ENCODE data around the gene TAF1B.

Gene TAF1B

DNA sequence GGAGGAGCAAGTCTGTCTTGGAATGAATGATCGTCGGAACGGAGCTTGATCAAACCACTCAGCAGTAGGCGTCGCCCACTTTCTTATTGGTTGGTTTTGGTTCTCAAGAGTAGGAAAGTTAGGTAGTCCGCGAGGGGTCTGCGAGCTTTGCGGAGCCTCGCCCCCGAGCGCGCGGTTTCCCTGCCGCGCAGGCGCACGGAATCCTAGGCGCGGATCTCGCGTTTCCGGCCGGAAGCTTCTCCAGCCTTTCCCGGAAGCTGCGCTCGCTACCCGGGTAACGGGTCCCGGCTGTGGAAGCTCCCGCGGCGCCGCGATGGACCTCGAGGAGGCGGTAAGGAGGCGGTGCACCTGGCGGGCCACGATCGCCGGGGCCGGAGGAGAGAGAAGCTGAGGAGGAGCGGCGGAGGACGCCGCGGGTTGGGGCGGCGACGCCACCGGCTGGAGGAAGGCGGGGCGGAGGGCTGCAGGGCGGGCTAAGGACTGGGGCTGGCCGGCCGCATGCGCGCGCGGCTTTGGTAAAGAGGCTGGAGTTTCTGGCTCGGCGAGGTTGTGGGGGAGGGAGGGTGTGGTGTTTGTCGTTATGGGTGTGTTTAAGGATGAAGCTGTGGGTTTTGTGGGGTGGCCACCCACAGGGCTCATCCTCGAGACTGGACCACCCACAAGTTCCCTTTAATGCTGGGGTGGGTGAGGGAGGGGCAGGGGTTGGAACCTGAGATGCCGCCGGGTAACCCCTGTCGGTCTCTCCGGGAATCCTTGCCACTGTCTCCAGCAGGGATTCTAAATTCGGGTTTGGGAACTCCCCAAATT, at the start of gene TAF1B:
Gene TAF1B, plus strand, starts transcription at position 246 of the 807 bp plus-strand sequence. Its CDS starts 68 bp downstream, at position 314.
- WGBS (ENCODE audit: insufficient coverage, insufficient read length) = no CpG with 5 or more reads among the region's 70 CpGs
- H3K4me3 ChIP-seq (ENCODE audit: low read length) = peak within 1 kb of the TSS; percentile 86
- H3K36me3 ChIP-seq (ENCODE audit: control insufficient read depth, insufficient read depth, low read length) = peaks cover 10% of the 10 kb centered on the region; the same call in 1 of the 2 replicates
- no peak within 1 kb of the TSS for H3K27ac ChIP-seq (ENCODE audit: low read length)
- H3K9me3 ChIP-seq (ENCODE audit: control insufficient read depth, insufficient read depth, low read length) = no peaks in the 10 kb centered on the region
- H3K27me3 ChIP-seq (ENCODE audit: control insufficient read depth, insufficient read depth, low read length) = no peaks in the 10 kb centered on the region
- no peaks in the 10 kb centered on the region for H3K4me1 ChIP-seq (ENCODE audit: control insufficient read depth, insufficient read depth, low read length)
- peak; percentile 89 for DNase-seq (ENCODE audit: low read depth, low spot score)

DNA sequence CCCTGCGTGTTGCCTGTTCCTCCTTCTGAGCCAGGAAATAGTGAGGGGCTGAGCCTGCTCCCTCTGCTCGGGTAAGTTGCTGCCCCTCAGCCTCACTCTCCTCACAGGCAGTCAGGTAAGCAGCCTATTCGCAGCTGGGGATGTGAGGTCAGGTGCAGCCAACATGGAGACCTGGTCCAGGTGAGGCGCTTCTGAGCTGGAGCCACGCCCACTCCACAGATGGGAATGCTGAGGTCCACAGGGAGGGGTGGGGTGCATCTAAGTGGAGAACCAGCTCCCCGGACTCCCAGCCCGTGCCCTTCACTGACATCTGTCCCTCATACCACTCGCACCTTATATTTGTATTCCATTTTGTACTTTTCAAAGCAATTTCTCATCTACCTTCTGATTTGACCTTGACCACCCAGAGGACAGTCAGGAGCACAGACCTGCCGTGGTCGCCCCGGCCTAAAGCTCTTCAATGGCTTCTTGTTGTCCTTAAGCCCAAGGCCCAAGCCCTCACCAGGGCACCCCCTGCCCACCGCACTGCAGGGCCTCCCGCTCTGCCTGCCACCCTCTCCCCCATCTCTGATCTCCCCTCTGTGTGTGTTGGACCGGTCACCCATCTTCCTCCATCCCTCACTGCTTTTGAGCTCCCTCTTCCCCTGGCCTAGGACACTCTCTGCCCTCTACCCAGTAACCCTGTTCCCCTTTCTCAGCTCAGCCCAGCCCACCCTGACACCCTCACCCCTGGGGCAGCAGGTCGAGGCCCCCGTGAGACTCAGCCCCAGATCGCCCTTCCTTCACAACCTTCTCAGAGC, 49.2 kb upstream of the TAF1B start:
- Histone ChIP-seq H3K36me3 (ENCODE audit: control insufficient read depth, insufficient read depth, low read length) (no peaks in the 10 kb centered on the region), H3K27ac (ENCODE audit: low read length) (no peak overlapping the region), H3K9me3 (ENCODE audit: control insufficient read depth, insufficient read depth, low read length) (no peaks in the 10 kb centered on the region), H3K4me3 (ENCODE audit: low read length) (no peak overlapping the region), H3K27me3 (ENCODE audit: control insufficient read depth, insufficient read depth, low read length) (no peaks in the 10 kb centered on the region), H3K4me1 (ENCODE audit: control insufficient read depth, insufficient read depth, low read length) (no peaks in the 10 kb centered on the region; the same call in 1 of the 2 replicates)
- no CpG with 5 or more reads among the region's 17 CpGs for WGBS (ENCODE audit: insufficient coverage, insufficient read length)
- no peak for DNase-seq (ENCODE audit: low read depth, low spot score)

DNA sequence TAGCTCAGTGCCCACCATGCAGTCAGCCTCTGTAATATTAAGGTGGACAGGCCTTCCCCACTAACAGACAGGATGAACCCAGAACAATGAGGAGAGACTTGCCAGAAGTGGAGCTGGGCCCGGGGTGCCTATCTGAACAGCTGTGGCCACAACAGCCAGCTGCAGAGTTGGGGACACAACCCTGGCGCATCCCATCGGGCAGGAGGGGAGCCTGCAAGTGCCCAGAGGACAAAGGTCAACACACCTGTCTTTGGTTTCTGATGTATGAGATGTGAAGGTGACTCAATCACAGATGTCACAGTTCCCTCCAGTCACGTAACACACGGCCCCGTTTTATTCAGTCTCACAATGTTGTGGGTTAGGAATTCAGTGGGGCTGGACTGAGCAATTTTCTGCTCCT, 48.2 kb upstream of the TAF1B start:
- Histone ChIP-seq H3K4me1 (ENCODE audit: control insufficient read depth, insufficient read depth, low read length) (no peaks in the 10 kb centered on the region; the same call in 1 of the 2 replicates), H3K27ac (ENCODE audit: low read length) (no peak overlapping the region)
- no CpG with 5 or more reads among the region's 6 CpGs for WGBS (ENCODE audit: insufficient coverage, insufficient read length)

DNA sequence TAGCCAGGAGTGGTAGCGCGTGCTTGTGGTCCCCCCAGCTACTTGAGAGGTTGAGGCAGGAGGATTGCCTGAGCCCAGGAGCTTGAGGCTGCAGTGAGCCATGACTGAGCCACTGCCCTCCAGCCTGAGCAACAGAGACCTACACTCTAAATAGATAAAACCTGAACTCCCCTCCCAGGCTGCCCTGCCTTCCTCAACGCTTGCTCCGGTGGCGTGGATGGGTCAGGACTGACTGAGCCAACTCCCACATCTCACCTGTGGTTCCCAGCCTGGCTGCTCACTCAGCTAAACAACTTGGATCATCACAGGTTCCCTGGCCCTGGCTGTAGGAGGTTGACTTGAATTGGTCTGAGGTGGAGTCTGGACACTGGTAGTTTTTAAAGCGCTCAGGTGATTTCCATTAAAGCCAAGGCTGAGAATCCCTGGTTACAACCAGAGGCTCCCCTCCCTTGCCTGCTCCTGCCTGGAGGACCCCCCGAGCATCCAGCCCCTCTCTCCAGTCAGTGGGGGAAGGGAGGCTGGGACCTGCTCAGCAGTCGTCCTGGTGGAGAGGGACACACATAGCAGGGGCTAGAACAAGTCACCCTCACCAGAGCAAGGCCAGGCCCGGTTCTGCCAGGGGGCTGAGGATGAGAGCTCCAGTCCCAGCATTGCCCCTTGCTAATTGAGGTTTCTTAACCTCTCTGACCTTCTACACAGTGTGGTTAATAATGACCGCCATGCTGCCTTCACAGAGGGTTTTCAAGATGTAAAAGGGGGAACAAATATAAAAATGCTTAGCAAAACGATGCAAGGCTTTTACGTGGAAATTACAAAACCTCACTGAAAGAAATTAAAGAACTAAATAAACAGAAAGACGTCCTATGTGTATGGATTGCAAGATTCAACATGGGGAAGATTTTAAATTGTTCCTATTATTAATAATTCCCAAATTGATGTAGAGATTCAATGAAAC, 46.9 kb upstream of the TAF1B start:
- Histone ChIP-seq H3K27me3 (ENCODE audit: control insufficient read depth, insufficient read depth, low read length) (no peaks in the 10 kb centered on the region), H3K4me1 (ENCODE audit: control insufficient read depth, insufficient read depth, low read length) (no peaks in the 10 kb centered on the region; the same call in 1 of the 2 replicates), H3K9me3 (ENCODE audit: control insufficient read depth, insufficient read depth, low read length) (no peaks in the 10 kb centered on the region), H3K4me3 (ENCODE audit: low read length) (no peak overlapping the region), H3K36me3 (ENCODE audit: control insufficient read depth, insufficient read depth, low read length) (no peaks in the 10 kb centered on the region), H3K27ac (ENCODE audit: low read length) (no peak overlapping the region)
- no peak for DNase-seq (ENCODE audit: low read depth, low spot score)
- no CpG with 5 or more reads among the region's 13 CpGs for WGBS (ENCODE audit: insufficient coverage, insufficient read length)

More for the DNA sequence above, 48.2 kb upstream of the TAF1B start:
- no peaks in the 10 kb centered on the region for H3K9me3 ChIP-seq (ENCODE audit: control insufficient read depth, insufficient read depth, low read length)
- DNase-seq (ENCODE audit: low read depth, low spot score) = no peak
- H3K27me3 ChIP-seq (ENCODE audit: control insufficient read depth, insufficient read depth, low read length) = no peaks in the 10 kb centered on the region
- H3K4me3 ChIP-seq (ENCODE audit: low read length) = no peak overlapping the region
- H3K36me3 ChIP-seq (ENCODE audit: control insufficient read depth, insufficient read depth, low read length) = no peaks in the 10 kb centered on the region

DNA sequence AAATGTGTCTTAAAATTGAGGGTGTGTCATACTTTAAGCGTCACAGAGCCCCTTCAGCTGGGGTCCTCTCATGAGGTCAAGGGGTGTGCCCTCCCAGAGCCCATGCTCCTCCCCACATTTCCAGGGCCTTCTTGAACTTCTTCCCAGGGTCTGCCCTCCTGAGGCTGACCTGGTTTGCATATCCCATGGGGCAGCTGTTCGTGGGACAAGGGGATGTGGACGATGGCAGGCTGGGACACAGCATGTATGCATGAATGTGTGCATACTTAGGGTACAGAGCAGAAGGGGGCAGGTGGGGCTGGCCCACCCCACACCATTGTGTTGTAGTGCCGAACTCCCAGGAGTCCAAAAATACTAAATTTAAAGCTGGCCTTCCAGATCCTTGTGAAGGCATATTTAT, 46.2 kb upstream of the TAF1B start:
- peaks cover 2% of the 10 kb centered on the region; the same call in 1 of the 2 replicates for H3K4me1 ChIP-seq (ENCODE audit: control insufficient read depth, insufficient read depth, low read length)
- H3K36me3 ChIP-seq (ENCODE audit: control insufficient read depth, insufficient read depth, low read length) = no peaks in the 10 kb centered on the region
- no CpG with 5 or more reads among the region's 4 CpGs for WGBS (ENCODE audit: insufficient coverage, insufficient read length)
- no peak overlapping the region for H3K4me3 ChIP-seq (ENCODE audit: low read length)
- no peaks in the 10 kb centered on the region for H3K9me3 ChIP-seq (ENCODE audit: control insufficient read depth, insufficient read depth, low read length)
- no peak for DNase-seq (ENCODE audit: low read depth, low spot score)
- no peak overlapping the region for H3K27ac ChIP-seq (ENCODE audit: low read length)
- H3K27me3 ChIP-seq (ENCODE audit: control insufficient read depth, insufficient read depth, low read length) = no peaks in the 10 kb centered on the region

DNA sequence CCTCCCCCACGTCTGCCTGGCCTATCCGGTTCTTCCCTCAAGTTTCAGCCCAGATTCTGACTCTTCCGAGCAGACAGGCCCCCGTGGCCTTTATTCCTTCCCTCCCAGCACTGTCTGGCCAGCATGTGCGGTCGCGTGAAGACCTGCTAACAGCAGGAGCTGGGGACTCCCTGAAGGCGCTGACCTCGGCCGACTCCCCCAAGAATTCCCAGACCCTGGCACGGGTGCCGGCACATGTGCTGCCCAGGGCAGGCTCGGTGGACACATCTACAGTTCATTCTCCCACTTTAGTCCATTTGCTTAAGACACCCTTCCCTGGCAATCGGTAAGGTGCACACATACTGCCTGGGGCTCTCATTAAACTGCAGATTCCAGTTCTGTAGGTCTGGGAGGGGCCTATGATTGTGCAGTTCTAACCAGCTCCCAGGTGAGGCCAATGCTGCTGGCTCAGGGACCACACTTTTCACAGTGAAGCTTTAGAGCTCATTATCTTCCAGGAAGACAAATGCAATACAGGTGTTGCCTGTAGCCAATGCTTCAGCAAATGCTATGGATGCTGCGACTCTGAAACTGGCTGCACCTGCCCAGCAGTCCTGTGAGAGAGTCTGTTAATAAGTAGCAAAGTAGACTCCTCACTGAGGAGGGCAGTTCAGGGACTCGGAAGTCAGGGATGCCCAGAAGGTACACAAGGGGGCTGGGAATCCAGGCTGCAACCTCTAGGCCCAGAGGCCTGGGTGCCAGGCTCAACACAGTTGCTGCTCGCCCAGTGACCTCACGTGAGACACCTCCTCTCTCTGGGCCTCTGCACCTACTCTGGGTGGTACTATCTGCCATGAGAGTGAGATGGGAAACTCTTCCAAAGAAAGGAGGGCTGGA, 45.4 kb upstream of the TAF1B start:
- no peaks in the 10 kb centered on the region for H3K27me3 ChIP-seq (ENCODE audit: control insufficient read depth, insufficient read depth, low read length)
- no peaks in the 10 kb centered on the region for H3K9me3 ChIP-seq (ENCODE audit: control insufficient read depth, insufficient read depth, low read length)
- no CpG with 5 or more reads among the region's 18 CpGs for WGBS (ENCODE audit: insufficient coverage, insufficient read length)
- no peak overlapping the region for H3K4me3 ChIP-seq (ENCODE audit: low read length)
- no peak overlapping the region for H3K27ac ChIP-seq (ENCODE audit: low read length)
- H3K36me3 ChIP-seq (ENCODE audit: control insufficient read depth, insufficient read depth, low read length) = no peaks in the 10 kb centered on the region
- no peak for DNase-seq (ENCODE audit: low read depth, low spot score)
- peaks cover 2% of the 10 kb centered on the region; the same call in 1 of the 2 replicates for H3K4me1 ChIP-seq (ENCODE audit: control insufficient read depth, insufficient read depth, low read length)

DNA sequence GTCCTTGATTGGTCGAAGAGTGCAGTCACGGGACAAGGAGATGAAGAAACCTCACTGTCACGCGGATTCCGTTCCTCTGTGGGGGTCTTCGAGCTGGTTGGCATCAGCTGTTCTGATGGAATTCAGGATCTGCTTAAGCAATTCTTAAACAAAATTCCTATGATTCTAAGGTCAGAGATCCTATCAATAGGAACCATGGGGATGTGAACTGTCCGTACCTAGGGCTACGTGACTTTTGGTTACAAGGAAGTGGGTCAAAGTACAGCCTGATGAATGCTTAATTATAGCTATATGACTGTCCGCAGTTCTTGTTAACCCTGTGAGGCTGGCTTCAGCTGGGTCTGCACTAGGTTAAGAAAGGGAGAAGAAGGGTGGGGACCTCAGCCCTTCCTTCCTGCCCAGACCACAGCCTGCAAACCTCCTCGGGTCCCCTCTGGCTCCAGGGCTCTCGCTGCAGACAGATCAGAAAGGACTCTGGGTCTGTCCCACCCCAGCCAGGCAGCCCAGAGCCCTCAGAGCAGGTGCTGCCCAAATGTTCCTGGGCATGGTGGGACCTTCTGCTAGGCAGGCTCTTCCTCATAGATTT, 44.2 kb upstream of the TAF1B start:
- no peak for DNase-seq (ENCODE audit: low read depth, low spot score)
- Histone ChIP-seq H3K4me1 (ENCODE audit: control insufficient read depth, insufficient read depth, low read length) (peaks cover 2% of the 10 kb centered on the region; the same call in 1 of the 2 replicates), H3K36me3 (ENCODE audit: control insufficient read depth, insufficient read depth, low read length) (no peaks in the 10 kb centered on the region), H3K27me3 (ENCODE audit: control insufficient read depth, insufficient read depth, low read length) (no peaks in the 10 kb centered on the region), H3K27ac (ENCODE audit: low read length) (no peak overlapping the region), H3K9me3 (ENCODE audit: control insufficient read depth, insufficient read depth, low read length) (no peaks in the 10 kb centered on the region), H3K4me3 (ENCODE audit: low read length) (no peak overlapping the region)
- WGBS (ENCODE audit: insufficient coverage, insufficient read length) = no CpG with 5 or more reads among the region's 11 CpGs

DNA sequence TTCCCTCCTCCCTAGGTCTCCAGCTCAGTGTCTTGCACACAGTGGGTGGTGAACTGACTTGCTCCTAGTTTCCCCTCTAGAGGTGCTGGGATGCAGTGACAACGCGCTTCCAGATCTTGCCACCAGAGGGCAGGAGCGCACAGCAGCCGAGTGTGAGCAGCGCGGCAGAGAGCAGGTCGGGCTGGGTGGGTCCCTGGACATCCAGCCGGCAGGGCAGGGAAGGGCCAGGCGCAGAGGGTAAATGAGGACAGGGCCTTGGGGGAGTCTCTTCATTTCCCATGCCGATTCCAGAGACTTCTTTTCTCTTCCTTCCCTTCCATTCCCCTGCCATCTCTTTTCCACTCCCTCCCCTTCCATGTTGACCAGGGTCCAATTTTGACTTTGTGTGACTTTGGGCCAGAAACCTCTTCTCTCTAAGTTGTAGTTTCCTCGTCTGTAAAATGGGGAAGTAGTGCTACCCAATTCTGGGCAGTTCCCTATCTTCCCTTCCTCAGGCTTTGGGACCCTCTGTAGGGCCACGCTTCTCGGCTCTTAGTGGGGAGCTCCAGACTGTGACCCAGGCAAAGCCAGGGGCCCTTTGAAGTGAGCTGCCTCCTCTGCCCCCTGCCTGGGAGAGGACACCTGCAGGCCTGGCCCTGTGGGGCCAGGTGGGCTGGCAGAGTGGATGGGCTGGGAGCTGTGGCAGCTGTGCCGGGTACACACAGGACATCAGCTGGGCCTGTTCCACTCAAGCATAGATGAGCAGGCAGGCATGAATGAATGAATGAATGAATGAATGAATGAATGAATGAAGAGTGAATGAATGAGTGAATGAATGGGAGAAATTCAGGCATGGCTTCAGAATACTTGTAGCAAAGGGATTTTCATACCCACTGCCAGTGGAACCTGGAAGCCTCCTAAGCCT, 43.3 kb upstream of the TAF1B start:
- no CpG with 5 or more reads among the region's 14 CpGs for WGBS (ENCODE audit: insufficient coverage, insufficient read length)
- Histone ChIP-seq H3K27ac (ENCODE audit: low read length) (no peak overlapping the region), H3K36me3 (ENCODE audit: control insufficient read depth, insufficient read depth, low read length) (no peaks in the 10 kb centered on the region), H3K9me3 (ENCODE audit: control insufficient read depth, insufficient read depth, low read length) (no peaks in the 10 kb centered on the region), H3K4me3 (ENCODE audit: low read length) (no peak overlapping the region), H3K4me1 (ENCODE audit: control insufficient read depth, insufficient read depth, low read length) (0 out of 2 replicates have a peak, but pooled peaks cover 2% of the 10 kb centered on the region), H3K27me3 (ENCODE audit: control insufficient read depth, insufficient read depth, low read length) (no peaks in the 10 kb centered on the region)
- peak; percentile 93 for DNase-seq (ENCODE audit: low read depth, low spot score)

Data from iPS DF 6.9 (cell line).